Adrenal gland (tissue), 12 donors: ENCODE results near the gene PRKCA. TPM values are rescaled to one million over a fixed set of nuclear protein-coding genes. Genes with fewer than 3 reads are reported as not detected.

Experiments
- DNase-seq, 7 donors: peaks; one replicate each; pipeline ENCODE4 v3.0.0-alpha.2; 2019 to 2020
- H3K27ac ChIP-seq, 5 donors: fragments of 200-600 bp; sonication (generic) in 4 of 5; 1 replicate in 3 of 5; 2 replicates in 2 of 5; pipeline versions ENCODE4 v1.5.1 to v1.8.0; 2016 to 2020; ENCODE audit warnings: mild to moderate bottlenecking in 1 of 5
- H3K27me3 ChIP-seq: fragments of 200-600 bp; 2 replicates; pipeline ENCODE4 v1.8.0; 2021
- H3K36me3 ChIP-seq, 2 donors: fragments of 200-600 bp; replicated peaks in 1 of 2; 1 replicate in 1 of 2; 2 replicates in 1 of 2; pipeline versions ENCODE4 v1.5.1 to v1.8.0; 2018 to 2022
- H3K4me1 ChIP-seq, 2 donors: fragments of 200-600 bp; replicated peaks in 1 of 2; 1 replicate in 1 of 2; 2 replicates in 1 of 2; pipeline versions ENCODE4 v1.5.1 to v1.8.0; 2018 to 2021
- H3K4me3 ChIP-seq, 4 donors: fragments of 200-600 bp; sonication (generic) in 3 of 4; one replicate each; pipeline ENCODE4 v1.5.1; 2016 to 2018
- H3K9me3 ChIP-seq, 3 donors: fragments of 200-600 bp; sonication (generic) in 1 of 3; replicated peaks in 1 of 3; 1 replicate in 2 of 3; 2 replicates in 1 of 3; pipeline versions ENCODE4 v1.5.1 to v1.8.0; 2016 to 2021
- CTCF ChIP-seq, 6 experiments: fragments of 450-650 bp in 4 of 6; fragments of 200-600 bp in 2 of 6; sonication (generic) in 1 of 6; IDR thresholded peaks; 1 replicate in 5 of 6; 2 replicates in 1 of 6; pipeline versions ENCODE4 v1.5.1 to v1.8.0; 2016 to 2021; ENCODE audit warnings: antibody characterized with exemption in 6 of 6, mild to moderate bottlenecking in 2 of 6, moderate library complexity in 1 of 6
- POLR2A ChIP-seq, 2 donors: fragments of 450-650 bp; IDR thresholded peaks; one replicate each; pipeline ENCODE4 v1.6.1; 2017; ENCODE audit warnings: antibody characterized with exemption in 2 of 2, mild to moderate bottlenecking in 2 of 2, moderate library complexity in 1 of 2
- WGBS, 4 donors: extraction: QIAGEN DNeasy Blood & Tissue Kit in 2 of 4; methylation state at CpG; one replicate each; pipeline versions ENCODE4 v1.1.5 to v1.1.7; 2013 to 2017; 5-methylcytosine and 5-hydroxymethylcytosine counted together
- intact Hi-C, 2 donors: fragments of 100-400 bp; cut with DNase I; formaldehyde crosslinking; loops; one replicate each; pipeline versions ENCODE4 v1.14.1 to v1.15.0; 2022 to 2023
- polyA plus RNA-seq, 3 donors: library from polyadenylated mRNA; stranded (reverse); fragments of 200-250 nt in 2 of 3; fragments of 350-450 nt in 1 of 3; fragmentation: Illumina TruSeq in 1 of 3; extraction: RNeasy Lipid Tissue Mini Kit (QIAGEN cat#74804) in 1 of 3; gene quantifications; one replicate each; pipeline ENCODE4 v1.2.3, GENCODE V29; 2013 to 2014
- total RNA-seq, 9 donors: library from RNA; depleted of rRNA in 4 of 9; stranded (reverse); fragments of >200 nt in 4 of 9; fragments of 120-200 nt in 1 of 9; fragmentation: NEBNext Ultra II Directional in 1 of 9; extraction: Animal tissue kit (Norgen Biotek cat#: 25700) in 1 of 9; gene quantifications; one replicate each; pipeline versions ENCODE4 v1.1.0 to v1.2.4, GENCODE V29; 2013 to 2023
- donor health status: healthy with polysubstance abuse.
- donor health status: Bipolar disorder and iron deficiency.
- donor health status: DM: yes; HTN: yes; CAD: no.
- donor health status: DM: no; HTN: no; CAD: no.
- donor health status: DM: no; HTN: no; CAD: no.
- donor health status: DM: yes; HTN: yes; CAD: no.

PRKCA gene
- total and polyA plus RNA-seq, 12 donors: 15.1 to 202 (median 84.1) TPM

- Histone ChIP-seq H3K9me3 (no peaks in the 10 kb centered on the region), H3K4me1 (peaks cover 0 to 12% of the 10 kb centered on the region in 2 donors), H3K27me3 (no peaks in the 10 kb centered on the region), H3K36me3 (no peaks in the 10 kb centered on the region), H3K4me3 (no peak overlapping the region), H3K27ac (no peak overlapping the region)
- 72 to 91% (median 86%) methylated on average over 3 to 5 of the region's 5 CpGs for WGBS, 4 donors
- TF ChIP-seq POLR2A (IDR thresholded peaks at IDR 0.05): no peak
- TF ChIP-seq CTCF (IDR thresholded peaks at IDR 0.05): no peak
- no peak for DNase-seq
- intact Hi-C loops: no loop called here
Measured at GRCh38 chr17:66585472-66585871, 283.1 kb downstream of the PRKCA start.

- Histone ChIP-seq H3K27me3 (no peaks in the 10 kb centered on the region), H3K4me1 (no peaks in the 10 kb centered on the region), H3K36me3 (no peaks in the 10 kb centered on the region), H3K9me3 (no peaks in the 10 kb centered on the region), H3K4me3 (no peak overlapping the region), H3K27ac (no peak overlapping the region)
- WGBS, 4 donors: 89 to 100% (median 97%) methylated on average over 3 to 7 of the region's 7 CpGs
- no peak for TF ChIP-seq POLR2A (IDR thresholded peaks at IDR 0.05)
- no peak for TF ChIP-seq CTCF (IDR thresholded peaks at IDR 0.05)
- intact Hi-C loops: no loop called here
- DNase-seq: no peak
Measured at GRCh38 chr17:66589892-66590291, 287.5 kb downstream of the PRKCA start.

GRCh38 chr17:66593116-66593515 lies 290.7 kb downstream of the PRKCA start:
- H3K27me3 ChIP-seq: no peaks in the 10 kb centered on the region
- no peak overlapping the region for H3K27ac ChIP-seq
- no peaks in the 10 kb centered on the region for H3K36me3 ChIP-seq
- DNase-seq: peak in 1 of 7 donors; percentile 25
- TF ChIP-seq CTCF (IDR thresholded peaks at IDR 0.05) (no peak), POLR2A (IDR thresholded peaks at IDR 0.05) (no peak)
- no peaks in the 10 kb centered on the region for H3K4me1 ChIP-seq
- WGBS, 4 donors: 94 to 96% (median 95%) methylated on average over 2 of the region's 2 CpGs
- H3K4me3 ChIP-seq: no peak overlapping the region
- intact Hi-C loops: no loop called here
- no peaks in the 10 kb centered on the region for H3K9me3 ChIP-seq

GRCh38 chr17:66595893-66596292 lies 293.5 kb downstream of the PRKCA start:
- DNase-seq: no peak
- no peak overlapping the region for H3K27ac ChIP-seq
- 91 to 96% (median 95%) methylated on average over 12 of the region's 12 CpGs for whole genome bisulfite sequencing, 4 donors
- H3K4me1 ChIP-seq: no peaks in the 10 kb centered on the region
- no peaks in the 10 kb centered on the region for H3K9me3 ChIP-seq
- H3K4me3 ChIP-seq: no peak overlapping the region
- H3K27me3 ChIP-seq: no peaks in the 10 kb centered on the region
- intact Hi-C loops: no loop called here
- no peaks in the 10 kb centered on the region for H3K36me3 ChIP-seq
- no peak for TF ChIP-seq CTCF (IDR thresholded peaks at IDR 0.05)
- no peak for TF ChIP-seq POLR2A (IDR thresholded peaks at IDR 0.05)
